Erythroblast (primary cell): ENCODE results near the gene ACOT7.

Experiments
- GATA1 ChIP-seq: IDR thresholded peaks from 2 replicates; pipeline ENCODE4 v1.6.1; 2011; ENCODE audit warnings: low read depth, mild to moderate bottlenecking, control low read depth, low read length, moderate library complexity
- POLR2A ChIP-seq: IDR thresholded peaks from 2 replicates; pipeline ENCODE4 v1.6.1; 2011; ENCODE audit warnings: mild to moderate bottlenecking, low read length

GRCh38 chr1:6287431-6287886, 106.1 kb downstream of the ACOT7 start:
- TF ChIP-seq POLR2A (no peak), GATA1 (no peak)
